HG02938 (cell line): Measurements from ENCODE around the gene WDR54.
A peak's percentile ranks its signal among the peaks of the same experiment; 100 is the strongest.
"Not testable (repeated sequence)": the region's sequence is repeated elsewhere in the genome, so short reads cannot be mapped to it uniquely, and the experiment has no call there.

Experiments
- ATAC-seq: cut with Tn5 transposase; IDR thresholded peaks from one replicate; pipeline ENCODE4 v1.9.1; 2021; ENCODE audit warnings: mild to moderate bottlenecking, moderate library complexity; ENCODE audit not compliant: unreplicated experiment

WDR54 gene

GRCh38 chr2:74401891-74402290 lies 19.6 kb upstream of the WDR54 start:
- no peak for ATAC-seq

DNA sequence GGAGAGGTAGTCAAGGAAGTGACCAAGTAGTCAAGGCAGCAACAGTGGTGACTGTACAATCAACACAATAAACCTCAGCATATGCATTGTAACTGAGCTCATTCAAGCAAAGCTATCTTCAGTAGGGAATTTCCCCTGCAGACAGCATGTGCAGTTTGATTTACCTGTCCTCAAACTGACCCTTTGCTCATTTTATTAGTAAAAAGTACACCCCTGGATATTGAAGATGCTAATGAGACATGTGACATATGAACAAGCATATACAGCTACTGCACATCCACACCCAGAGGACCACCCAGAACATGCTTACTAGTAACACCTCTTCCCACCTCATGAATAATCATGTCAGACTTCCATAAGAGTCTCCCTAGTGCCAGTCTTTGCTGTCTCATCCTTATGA lies 15.5 kb upstream of the WDR54 start:
- peak; percentile 91 for ATAC-seq

GRCh38 chr2:74407682-74408081 lies 13.8 kb upstream of the WDR54 start:
- no peak for ATAC-seq

- ATAC-seq = no peak
Observed at GRCh38 chr2:74413001-74413698, 8.4 kb upstream of the WDR54 start.

- no peak for ATAC-seq
Observed at GRCh38 chr2:74414441-74414840, 7.1 kb upstream of the WDR54 start.

- ATAC-seq = no peak
Observed at GRCh38 chr2:74414881-74415761, 6.4 kb upstream of the WDR54 start.

DNA sequence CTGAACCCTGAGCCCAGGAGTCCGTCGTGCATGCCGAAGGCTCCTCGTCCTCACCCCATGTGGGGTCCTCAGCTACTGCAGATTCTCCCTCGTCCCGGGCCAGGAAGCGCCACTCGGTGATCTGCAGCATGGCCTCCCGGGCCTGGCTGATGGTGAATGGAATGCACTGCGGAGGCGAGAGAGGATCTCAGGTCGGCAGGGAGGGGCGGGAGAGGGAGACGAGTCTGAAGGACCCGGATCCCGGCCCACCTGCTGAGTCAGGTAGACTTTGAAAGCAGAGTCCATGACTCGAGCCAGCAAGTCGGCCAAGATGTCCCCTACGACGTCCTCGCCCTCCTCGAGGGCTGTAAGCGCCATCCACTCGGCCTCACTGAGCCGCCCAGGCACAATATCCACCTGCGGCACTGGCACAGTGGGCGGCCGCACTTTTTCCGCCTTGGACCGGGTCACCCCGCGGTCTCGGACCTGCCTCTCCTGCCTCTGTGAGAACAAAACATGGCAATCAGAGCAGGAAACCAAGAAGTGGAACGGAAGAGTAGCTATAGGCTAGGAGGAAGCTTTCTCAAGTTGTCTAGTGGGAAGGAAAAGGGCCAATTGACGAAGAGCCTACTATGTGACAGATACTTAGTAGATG lies 5.7 kb upstream of the WDR54 start:
- no peak for ATAC-seq

- ATAC-seq = no peak
Observed at GRCh38 chr2:74416778-74417177, 4.8 kb upstream of the WDR54 start.

DNA sequence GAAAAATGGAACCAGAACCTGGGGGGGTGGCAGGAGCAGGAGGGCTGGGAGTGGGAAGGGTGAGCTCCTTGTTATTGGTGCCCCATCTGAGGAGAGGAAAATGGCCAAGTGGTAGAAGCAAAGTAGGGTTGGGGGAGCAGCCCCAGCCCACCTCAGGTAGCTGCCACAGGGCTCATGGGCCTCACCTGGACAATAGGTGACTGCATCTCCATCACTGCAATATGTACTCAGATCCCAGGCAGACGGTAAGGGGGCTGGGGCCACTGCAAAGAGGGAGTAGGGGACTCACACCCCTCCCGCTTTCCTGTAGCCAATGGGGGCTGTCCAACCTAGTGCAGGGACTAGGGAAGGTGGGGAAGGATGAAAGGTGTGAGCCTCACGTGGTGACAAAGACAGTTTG lies 4.3 kb upstream of the WDR54 start:
- no peak for ATAC-seq

DNA sequence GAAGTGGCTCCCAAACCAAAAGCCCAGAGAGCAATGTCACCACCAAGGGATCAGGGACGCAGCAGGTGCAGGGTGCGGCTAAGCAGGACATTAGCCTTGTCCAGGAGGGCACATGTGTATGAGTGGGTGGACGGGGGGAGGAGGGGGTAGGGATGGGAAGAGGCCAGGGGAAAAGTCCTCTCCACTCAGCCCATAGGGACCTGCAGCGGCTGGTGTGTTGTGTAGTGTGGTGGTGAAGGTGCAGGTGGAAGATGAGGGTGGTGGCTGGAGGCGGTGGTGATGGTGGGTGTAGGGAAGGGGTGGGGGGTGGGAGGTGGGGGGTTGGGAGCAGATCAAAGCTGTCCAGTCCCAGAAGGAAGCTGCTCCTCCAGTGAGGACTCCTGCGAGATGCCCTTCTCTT lies 3.8 kb upstream of the WDR54 start:
- no peak for ATAC-seq

DNA sequence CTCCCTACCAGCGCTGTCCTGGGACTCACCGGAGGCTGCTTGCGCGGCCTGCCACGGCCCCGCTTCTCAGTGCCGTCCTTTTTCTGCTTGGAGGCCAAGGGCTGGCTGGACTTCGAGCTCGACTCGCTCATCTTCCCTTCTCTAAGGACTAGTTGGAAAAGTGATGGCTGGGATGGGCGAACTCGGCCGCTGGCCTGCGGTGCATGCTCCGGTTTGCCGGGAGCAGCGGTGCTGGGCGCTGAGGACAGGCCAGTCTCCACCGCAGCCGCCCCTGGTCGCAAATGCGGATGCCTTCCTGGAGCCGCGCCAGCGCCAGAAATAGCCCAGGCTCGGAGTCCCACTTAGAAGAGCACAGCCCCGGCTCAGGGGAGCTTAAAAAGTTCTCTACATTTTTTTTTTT lies 3.2 kb upstream of the WDR54 start:
- no peak for ATAC-seq

GRCh38 chr2:74419345-74419744 lies 2.2 kb upstream of the WDR54 start:
- no peak for ATAC-seq

GRCh38 chr2:74420006-74420405 lies 1.5 kb upstream of the WDR54 start:
- ATAC-seq = no peak

GRCh38 chr2:74420443-74421103 lies 957 bp upstream of the WDR54 start:
- not testable (repeated sequence) for ATAC-seq

- ATAC-seq = no peak
Observed at GRCh38 chr2:74423231-74424095, 1.9 kb downstream of the WDR54 start.

- ATAC-seq = no peak
Observed at GRCh38 chr2:74424139-74424992, 2.8 kb downstream of the WDR54 start.

DNA sequence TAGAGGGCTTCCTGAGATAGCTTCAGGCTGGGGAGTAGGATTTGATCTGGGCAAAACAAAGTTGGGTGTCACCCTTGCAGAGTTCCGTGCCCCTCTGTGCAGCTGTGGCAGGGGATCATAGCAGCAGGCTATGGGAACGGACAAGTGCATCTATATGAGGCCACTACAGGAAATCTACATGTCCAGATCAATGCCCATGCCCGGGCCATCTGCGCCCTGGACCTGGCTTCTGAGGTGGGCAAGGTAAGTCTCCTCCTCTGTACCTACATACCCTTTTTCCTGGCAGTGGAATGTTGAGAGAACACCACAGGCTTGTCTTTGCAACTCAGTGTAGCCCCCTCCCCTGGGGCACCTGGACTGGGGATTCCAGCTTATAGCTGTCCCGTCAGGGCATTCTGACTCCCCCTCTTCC lies 3.5 kb downstream of the WDR54 start:
- ATAC-seq = no peak

GRCh38 chr2:74425523-74425922 lies 4.0 kb downstream of the WDR54 start:
- ATAC-seq = no peak

DNA sequence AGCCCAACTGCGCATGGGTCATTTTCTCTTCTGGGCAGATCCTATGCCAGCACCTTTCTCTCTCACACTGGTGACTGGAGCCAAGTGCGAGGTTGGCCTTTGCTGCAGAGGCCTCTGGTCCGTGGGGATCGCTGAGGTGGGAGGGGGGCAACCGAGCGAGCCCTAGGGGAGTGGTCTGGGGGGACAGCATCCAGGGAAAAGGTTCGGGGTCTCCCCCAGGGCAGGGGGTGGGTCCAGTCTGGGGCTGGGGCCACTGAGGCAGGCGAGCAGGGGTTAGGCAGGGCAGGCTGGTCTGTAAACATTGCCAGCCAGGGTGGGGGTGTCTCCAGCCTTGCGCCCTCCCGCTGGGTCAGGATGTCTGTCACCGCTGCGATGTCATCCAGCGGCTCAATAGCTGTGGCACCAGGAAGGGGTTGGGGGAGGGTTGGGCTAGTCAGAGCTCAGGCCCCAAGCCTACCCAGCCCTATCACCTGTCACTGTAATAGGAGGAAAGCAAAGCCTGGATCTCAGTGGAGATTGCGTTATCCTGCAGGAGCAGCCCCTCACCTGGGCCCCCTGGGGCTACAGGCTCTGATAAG lies 4.7 kb downstream of the WDR54 start:
- ATAC-seq = no peak
